SU-DHL-6 (cell line): Measurements from ENCODE around the gene INO80.

Experiments used
- EZH2phosphoT487 ChIP-seq: fragments of 200-600 bp; sonication (generic), shearing (Covaris generic); conservative IDR thresholded peaks from 2 replicates; pipeline ENCODE4 v1.6.1; 2018; ENCODE audit warnings: mild to moderate bottlenecking, antibody characterized with exemption, low read length, moderate library complexity, mixed read lengths
- TF ChIP-seq, protein P1 (sequence below): fragments of 200-600 bp; sonication (generic); IDR thresholded peaks from one replicate; pipeline ENCODE4 v1.5.1; 2017; ENCODE audit warnings: antibody characterized with exemption, mild to moderate bottlenecking, low read length, moderate library complexity; ENCODE audit not compliant: insufficient read depth, poor library complexity, severe bottlenecking

DNA sequence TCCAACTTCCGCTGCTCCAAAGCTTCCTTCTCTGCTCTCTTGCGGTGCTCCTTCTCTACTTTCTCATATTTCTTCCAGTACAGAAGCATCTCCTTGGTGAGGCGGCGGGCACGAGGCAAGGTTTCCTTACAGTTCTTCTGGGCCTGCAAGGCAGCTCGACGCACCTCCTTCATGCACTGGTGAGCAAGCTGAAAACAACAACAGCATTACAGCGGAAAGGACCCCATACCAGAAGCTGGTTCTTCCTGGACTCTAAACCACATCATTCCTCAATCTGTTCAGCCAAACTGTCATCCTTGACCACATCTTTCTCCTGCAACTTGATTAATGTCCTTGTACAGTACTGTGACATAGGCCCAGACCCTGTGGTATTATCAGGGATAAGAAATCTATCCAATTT is 36.4 kb downstream of the INO80 start:
- TF ChIP-seq, protein P1, sequence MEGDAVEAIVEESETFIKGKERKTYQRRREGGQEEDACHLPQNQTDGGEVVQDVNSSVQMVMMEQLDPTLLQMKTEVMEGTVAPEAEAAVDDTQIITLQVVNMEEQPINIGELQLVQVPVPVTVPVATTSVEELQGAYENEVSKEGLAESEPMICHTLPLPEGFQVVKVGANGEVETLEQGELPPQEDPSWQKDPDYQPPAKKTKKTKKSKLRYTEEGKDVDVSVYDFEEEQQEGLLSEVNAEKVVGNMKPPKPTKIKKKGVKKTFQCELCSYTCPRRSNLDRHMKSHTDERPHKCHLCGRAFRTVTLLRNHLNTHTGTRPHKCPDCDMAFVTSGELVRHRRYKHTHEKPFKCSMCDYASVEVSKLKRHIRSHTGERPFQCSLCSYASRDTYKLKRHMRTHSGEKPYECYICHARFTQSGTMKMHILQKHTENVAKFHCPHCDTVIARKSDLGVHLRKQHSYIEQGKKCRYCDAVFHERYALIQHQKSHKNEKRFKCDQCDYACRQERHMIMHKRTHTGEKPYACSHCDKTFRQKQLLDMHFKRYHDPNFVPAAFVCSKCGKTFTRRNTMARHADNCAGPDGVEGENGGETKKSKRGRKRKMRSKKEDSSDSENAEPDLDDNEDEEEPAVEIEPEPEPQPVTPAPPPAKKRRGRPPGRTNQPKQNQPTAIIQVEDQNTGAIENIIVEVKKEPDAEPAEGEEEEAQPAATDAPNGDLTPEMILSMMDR: no peak
- no peak for TF ChIP-seq EZH2phosphoT487
